IMR-90 (cell line): ENCODE measurements around the gene DIP2B. TPM values are rescaled to one million over a fixed set of nuclear protein-coding genes. Genes with fewer than 3 reads are reported as not detected.

Experiments used
- ATAC-seq: fragments of 200-7000 bp; cut with Tn5 transposase; 2 replicates; pipeline ENCODE4 v1.9.1; 2020; ENCODE audit warnings: low read depth, mild to moderate bottlenecking, moderate library complexity
- BruUV-seq: library from RNA; stranded (reverse); fragments of 400-500 nt; replicated peaks from 2 replicates; lab custom pipeline; 2021; lab: Mats Ljungman, UMichigan
- CTCF ChIA-PET: fragments of 300-600 bp; formaldehyde crosslinking; extraction: SDS; loops from one replicate; lab custom pipeline; 2021; ENCODE audit warnings: antibody characterized with exemption; lab: Yijun Ruan, JAX
- POLR2A ChIA-PET: fragments of 300-600 bp; sonication (Branson Sonifier 250); formaldehyde crosslinking; loops from one replicate; lab custom pipeline; 2022; ENCODE audit warnings: antibody characterized with exemption; ENCODE audit not compliant: unreplicated experiment; lab: Charles Lee
- DNase-seq: peaks from one replicate; pipeline ENCODE4 v3.0.0; 2013
- H2AFZ ChIP-seq: replicated peaks from 2 replicates; pipeline ENCODE3; 2013; ENCODE audit warnings: low read length, mild to moderate bottlenecking; ENCODE audit not compliant: poor library complexity
- H2AK5ac ChIP-seq: 2 replicates; pipeline ENCODE4 v1.6.1; 2013; ENCODE audit warnings: low read depth, low read length, inconsistent platforms
- H2AK9ac ChIP-seq: replicated peaks from 2 replicates; pipeline ENCODE3; 2013; ENCODE audit warnings: mild to moderate bottlenecking, low read depth, low read length, moderate library complexity; ENCODE audit not compliant: poor library complexity
- H2BK120ac ChIP-seq: 2 replicates; pipeline ENCODE4 v1.6.1; 2013; ENCODE audit warnings: low read depth, low read length, inconsistent platforms
- H2BK15ac ChIP-seq: 3 replicates; pipeline ENCODE4 v1.6.1; 2013; ENCODE audit warnings: low read depth, low read length, inconsistent platforms
- H2BK20ac ChIP-seq: 2 replicates; pipeline ENCODE4 v1.6.1; 2013; ENCODE audit warnings: low read depth, mild to moderate bottlenecking, inconsistent platforms, low read length, moderate library complexity
- H2BK5ac ChIP-seq: 2 replicates; pipeline ENCODE4 v1.6.1; 2013; ENCODE audit warnings: mild to moderate bottlenecking, low read depth, low read length, inconsistent platforms; ENCODE audit not compliant: poor library complexity, severe bottlenecking
- H3K14ac ChIP-seq: replicated peaks from 2 replicates; pipeline ENCODE4 v1.6.1; 2013; ENCODE audit warnings: low read depth, low read length, inconsistent platforms
- H3K18ac ChIP-seq: 2 replicates; pipeline ENCODE4 v1.6.1; 2013; ENCODE audit warnings: low read depth, low read length, control low read depth
- H3K23ac ChIP-seq: 2 replicates; pipeline ENCODE4 v1.6.1; 2013; ENCODE audit warnings: low read depth, low read length, inconsistent platforms
- H3K27ac ChIP-seq: 2 replicates; pipeline ENCODE4 v1.5.1; 2013; ENCODE audit warnings: mild to moderate bottlenecking, control low read depth, low read length; ENCODE audit not compliant: insufficient read depth
- H3K27me3 ChIP-seq: 2 replicates; pipeline ENCODE4 v1.6.1; 2013; ENCODE audit warnings: low read length; ENCODE audit not compliant: control insufficient read depth, insufficient read depth
- H3K36me3 ChIP-seq: 2 replicates; pipeline ENCODE4 v1.6.1; 2013; ENCODE audit warnings: low read length, mixed read lengths; ENCODE audit not compliant: control insufficient read depth, insufficient read depth
- H3K4ac ChIP-seq: 2 replicates; pipeline ENCODE4 v1.6.1; 2013; ENCODE audit warnings: low read depth, low read length, inconsistent platforms
- H3K4me1 ChIP-seq: 2 replicates; pipeline ENCODE4 v1.6.1; 2013; ENCODE audit warnings: low read length, mixed read lengths; ENCODE audit not compliant: control insufficient read depth, insufficient read depth
- H3K4me2 ChIP-seq: 2 replicates; pipeline ENCODE4 v1.6.1; 2013; ENCODE audit warnings: low read depth, mild to moderate bottlenecking, control low read depth, low read length, moderate library complexity
- H3K4me3 ChIP-seq: 2 replicates; pipeline ENCODE4 v1.5.1; 2013; ENCODE audit warnings: low read depth, mild to moderate bottlenecking, control low read depth, low read length, moderate library complexity; ENCODE audit not compliant: insufficient read depth
- H3K56ac ChIP-seq: 2 replicates; pipeline ENCODE4 v1.6.1; 2013; ENCODE audit warnings: low read length, inconsistent platforms; ENCODE audit not compliant: insufficient read depth; ENCODE audit errors: extremely low read depth
- H3K79me1 ChIP-seq, 2 experiments: 2 replicates each; pipeline ENCODE4 v1.6.1; 2013; ENCODE audit warnings: low read length in 2 of 2, inconsistent platforms in 1 of 2, low read depth in 1 of 2
- H3K9ac ChIP-seq: 2 replicates; pipeline ENCODE4 v1.6.1; 2013; ENCODE audit warnings: low read depth, low read length, control low read depth
- H3K9me1 ChIP-seq: 2 replicates; pipeline ENCODE4 v1.6.1; 2013; ENCODE audit warnings: low read length, inconsistent platforms; ENCODE audit not compliant: insufficient read depth
- H3K9me3 ChIP-seq: 2 replicates; pipeline ENCODE4 v1.6.1; 2013; ENCODE audit warnings: low read length; ENCODE audit not compliant: control insufficient read depth, insufficient read depth
- H4K20me1 ChIP-seq: 2 replicates; pipeline ENCODE4 v1.6.1; 2013; ENCODE audit warnings: low read length, inconsistent platforms; ENCODE audit not compliant: insufficient read depth
- H4K5ac ChIP-seq: 2 replicates; pipeline ENCODE4 v1.6.1; 2013; ENCODE audit warnings: mild to moderate bottlenecking, low read depth, low read length, control low read depth
- H4K8ac ChIP-seq, 2 experiments: 2 replicates each; pipeline ENCODE4 v1.6.1; 2013; ENCODE audit warnings: low read depth in 2 of 2, low read length in 2 of 2, control low read depth in 1 of 2, inconsistent platforms in 1 of 2
- H4K91ac ChIP-seq: 2 replicates; pipeline ENCODE4 v1.6.1; 2013; ENCODE audit warnings: low read depth, low read length, inconsistent platforms; ENCODE audit not compliant: insufficient read depth
- BHLHE40 ChIP-seq: fragments of 150-350 bp; IDR thresholded peaks from 2 replicates; pipeline ENCODE4 v1.6.1; 2016; ENCODE audit warnings: mild to moderate bottlenecking, low read depth, low read length
- CEBPB ChIP-seq: IDR thresholded peaks from 2 replicates; pipeline ENCODE4 v1.6.1; 2012; ENCODE audit warnings: low read depth, low read length, improper control_type of control experiment
- CHD1 ChIP-seq: IDR thresholded peaks from 2 replicates; pipeline ENCODE4 v1.6.1; 2012; ENCODE audit warnings: low read depth, low read length, improper control_type of control experiment
- FOS ChIP-seq: fragments of 150-350 bp; IDR thresholded peaks from 2 replicates; pipeline ENCODE4 v1.6.1; 2016; ENCODE audit warnings: low read depth, low read length
- MAFK ChIP-seq: IDR thresholded peaks from 2 replicates; pipeline ENCODE4 v1.6.1; 2012; ENCODE audit warnings: low read depth, low read length, improper control_type of control experiment
- MAZ ChIP-seq: IDR thresholded peaks from 2 replicates; pipeline ENCODE4 v1.6.1; 2012; ENCODE audit warnings: low read depth, mild to moderate bottlenecking, low read length, improper control_type of control experiment, moderate library complexity, borderline replicate concordance
- MXI1 ChIP-seq: IDR thresholded peaks from 2 replicates; pipeline ENCODE4 v1.6.1; 2012; ENCODE audit warnings: low read depth, mild to moderate bottlenecking, low read length, moderate library complexity, borderline replicate concordance
- NFE2L2 ChIP-seq: fragments of 150-350 bp; IDR thresholded peaks from 2 replicates; pipeline ENCODE4 v1.6.1; 2016; ENCODE audit warnings: low read depth, mild to moderate bottlenecking, low read length
- POLR2A ChIP-seq: IDR thresholded peaks from 2 replicates; pipeline ENCODE4 v1.6.1; 2012; ENCODE audit warnings: mild to moderate bottlenecking, low read depth, low read length
- RAD21 ChIP-seq: IDR thresholded peaks from 2 replicates; pipeline ENCODE4 v1.6.1; 2012; ENCODE audit warnings: low read length, improper control_type of control experiment
- RCOR1 ChIP-seq: IDR thresholded peaks from 2 replicates; pipeline ENCODE4 v1.6.1; 2012; ENCODE audit warnings: mild to moderate bottlenecking, low read length, improper control_type of control experiment; ENCODE audit not compliant: insufficient replicate concordance
- RFX5 ChIP-seq: IDR thresholded peaks from 2 replicates; pipeline ENCODE4 v1.8.0; 2012; ENCODE audit warnings: low read depth, mild to moderate bottlenecking, low read length, moderate library complexity
- SMC3 ChIP-seq: fragments of 150-350 bp; IDR thresholded peaks from 2 replicates; pipeline ENCODE4 v1.6.1; 2016; ENCODE audit warnings: low read depth, mild to moderate bottlenecking, antibody characterized with exemption, low read length, moderate library complexity
- WGBS, 2 experiments: methylation state at CpG; one replicate each; pipeline versions ENCODE4 v1.1.5 to v1.1.7; 2013; ENCODE audit warnings: missing lambda C conversion rate in 2 of 2; ENCODE audit not compliant: insufficient read length in 1 of 2; ENCODE audit errors: extremely low coverage in 2 of 2; 5-methylcytosine and 5-hydroxymethylcytosine counted together
- dilution Hi-C: fragments of 300-500 bp; cut with HindIII; formaldehyde crosslinking; loops from one replicate; pipeline ENCODE4 v1.14.3; 2018; ENCODE audit warnings: low sequenced_read_pairs; ENCODE audit not compliant: unreplicated experiment
- in situ Hi-C: fragments of 300-500 bp; cut with MboI; formaldehyde crosslinking; loops from 3 replicates; pipeline ENCODE4 v1.14.3; 2019; ENCODE audit warnings: low sequenced_read_pairs, inconsistent platforms, mixed read lengths
- intact Hi-C: fragments of 100-400 bp; cut with micrococcal nuclease; formaldehyde crosslinking; loops from 2 replicates; pipeline ENCODE4 v1.10.0; 2022
- polyA plus RNA-seq, 3 experiments: library from polyadenylated mRNA; depleted of rRNA; stranded (reverse); fragments of >200 nt; gene quantifications; 2 replicates each; pipeline ENCODE4 v1.2.3, GENCODE V29; 2012; ENCODE audit warnings: low replicate concordance in 1 of 3
- total RNA-seq: library from RNA; depleted of rRNA; stranded (reverse); fragments of >200 nt; gene quantifications from 2 replicates; pipeline ENCODE4 v1.2.3, GENCODE V29; 2012
- TF ChIP-seq, protein P1 (sequence below): conservative IDR thresholded peaks from 2 replicates; pipeline ENCODE4 v1.5.1; 2012; ENCODE audit warnings: mild to moderate bottlenecking, low read depth, low read length, improper control_type of control experiment
- TF ChIP-seq, protein P2 (sequence below): fragments of 150-350 bp; IDR thresholded peaks from 2 replicates; pipeline ENCODE4 v1.6.1; 2017; ENCODE audit warnings: mild to moderate bottlenecking, antibody characterized with exemption, low read length, low read depth
- TF ChIP-seq, protein P3 (sequence below): fragments of 150-350 bp; IDR thresholded peaks from 2 replicates; pipeline ENCODE4 v1.6.1; 2016; ENCODE audit warnings: low read depth, mild to moderate bottlenecking, low read length, moderate library complexity, borderline replicate concordance

The DIP2B gene
- total and polyA plus RNA-seq, 2 of the 4 experiments (the other 2 are of a cell fraction), result 7.7 to 12.9 TPM

DNA sequence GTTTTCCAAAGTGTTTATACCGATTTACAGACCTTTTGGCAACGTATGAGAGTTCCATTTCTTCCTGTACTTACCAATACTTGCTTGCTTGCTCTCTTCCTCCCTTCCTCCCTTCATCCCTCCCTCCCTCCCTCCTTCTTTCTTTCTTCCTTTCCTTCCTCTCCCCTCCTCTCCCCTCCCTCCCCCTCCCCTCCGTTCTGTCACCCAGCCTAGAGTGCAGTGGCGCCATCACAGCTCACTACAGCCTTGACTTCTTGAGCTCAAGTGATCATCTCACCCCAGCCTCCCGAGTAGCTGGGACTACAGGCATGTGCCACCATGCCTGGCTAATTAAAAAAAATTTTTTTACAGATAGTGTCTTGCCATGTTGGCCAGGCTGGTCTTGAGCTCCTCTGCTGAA lies 40.4 kb downstream of the DIP2B start:
- H3K27ac ChIP-seq, result no peak overlapping the region
- H2BK120ac ChIP-seq, result no peak overlapping the region
- POLR2A ChIA-PET, result no interaction called here
- no peak overlapping the region for H4K8ac ChIP-seq
- TF ChIP-seq, protein P1, sequence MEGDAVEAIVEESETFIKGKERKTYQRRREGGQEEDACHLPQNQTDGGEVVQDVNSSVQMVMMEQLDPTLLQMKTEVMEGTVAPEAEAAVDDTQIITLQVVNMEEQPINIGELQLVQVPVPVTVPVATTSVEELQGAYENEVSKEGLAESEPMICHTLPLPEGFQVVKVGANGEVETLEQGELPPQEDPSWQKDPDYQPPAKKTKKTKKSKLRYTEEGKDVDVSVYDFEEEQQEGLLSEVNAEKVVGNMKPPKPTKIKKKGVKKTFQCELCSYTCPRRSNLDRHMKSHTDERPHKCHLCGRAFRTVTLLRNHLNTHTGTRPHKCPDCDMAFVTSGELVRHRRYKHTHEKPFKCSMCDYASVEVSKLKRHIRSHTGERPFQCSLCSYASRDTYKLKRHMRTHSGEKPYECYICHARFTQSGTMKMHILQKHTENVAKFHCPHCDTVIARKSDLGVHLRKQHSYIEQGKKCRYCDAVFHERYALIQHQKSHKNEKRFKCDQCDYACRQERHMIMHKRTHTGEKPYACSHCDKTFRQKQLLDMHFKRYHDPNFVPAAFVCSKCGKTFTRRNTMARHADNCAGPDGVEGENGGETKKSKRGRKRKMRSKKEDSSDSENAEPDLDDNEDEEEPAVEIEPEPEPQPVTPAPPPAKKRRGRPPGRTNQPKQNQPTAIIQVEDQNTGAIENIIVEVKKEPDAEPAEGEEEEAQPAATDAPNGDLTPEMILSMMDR, result no peak
- TF ChIP-seq BHLHE40 (no peak), MAZ (no peak), MXI1 (no peak), RFX5 (no peak), NFE2L2 (no peak), SMC3 (no peak), MAFK (no peak), CEBPB (no peak), RAD21 (no peak), POLR2A (no peak), CHD1 (no peak), RCOR1 (no peak), FOS (no peak)
- TF ChIP-seq, protein P2, sequence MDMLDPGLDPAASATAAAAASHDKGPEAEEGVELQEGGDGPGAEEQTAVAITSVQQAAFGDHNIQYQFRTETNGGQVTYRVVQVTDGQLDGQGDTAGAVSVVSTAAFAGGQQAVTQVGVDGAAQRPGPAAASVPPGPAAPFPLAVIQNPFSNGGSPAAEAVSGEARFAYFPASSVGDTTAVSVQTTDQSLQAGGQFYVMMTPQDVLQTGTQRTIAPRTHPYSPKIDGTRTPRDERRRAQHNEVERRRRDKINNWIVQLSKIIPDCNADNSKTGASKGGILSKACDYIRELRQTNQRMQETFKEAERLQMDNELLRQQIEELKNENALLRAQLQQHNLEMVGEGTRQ, result no peak
- TF ChIP-seq, protein P3, sequence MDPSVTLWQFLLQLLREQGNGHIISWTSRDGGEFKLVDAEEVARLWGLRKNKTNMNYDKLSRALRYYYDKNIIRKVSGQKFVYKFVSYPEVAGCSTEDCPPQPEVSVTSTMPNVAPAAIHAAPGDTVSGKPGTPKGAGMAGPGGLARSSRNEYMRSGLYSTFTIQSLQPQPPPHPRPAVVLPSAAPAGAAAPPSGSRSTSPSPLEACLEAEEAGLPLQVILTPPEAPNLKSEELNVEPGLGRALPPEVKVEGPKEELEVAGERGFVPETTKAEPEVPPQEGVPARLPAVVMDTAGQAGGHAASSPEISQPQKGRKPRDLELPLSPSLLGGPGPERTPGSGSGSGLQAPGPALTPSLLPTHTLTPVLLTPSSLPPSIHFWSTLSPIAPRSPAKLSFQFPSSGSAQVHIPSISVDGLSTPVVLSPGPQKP, result no peak
- H3K56ac ChIP-seq, result no peak overlapping the region
- H4K20me1 ChIP-seq, result peaks cover 14% of the 10 kb centered on the region
- no TSS peak for BruUV-seq
- no peaks in the 10 kb centered on the region for H3K9me3 ChIP-seq
- H4K91ac ChIP-seq, result no peak overlapping the region
- H3K18ac ChIP-seq, result no peak overlapping the region
- H2AFZ ChIP-seq, result no peak overlapping the region
- H3K23ac ChIP-seq, result no peak overlapping the region
- dilution Hi-C loops, result no loop called here
- H3K4me1 ChIP-seq, result peaks cover 4% of the 10 kb centered on the region; the same call in 1 of the 2 replicates
- ATAC-seq (no peak), DNase-seq (no peak)
- no peaks in the 10 kb centered on the region; the same call in 1 of the 2 replicates for H3K36me3 ChIP-seq
- H3K4me3 ChIP-seq, result no peak overlapping the region
- CTCF ChIA-PET, result interaction anchor here (1.2 kb wide), 1 partner anchor 38 kb away, joined by 5 read pairs; no protein-coding TSS in a partner anchor
- no peaks in the 10 kb centered on the region for H3K9me1 ChIP-seq
- H2AK5ac ChIP-seq, result no peak overlapping the region
- intact Hi-C loops, result no loop called here
- no peak overlapping the region for H3K4ac ChIP-seq
- no peak overlapping the region for H3K4me2 ChIP-seq
- no peak overlapping the region for H2BK15ac ChIP-seq
- no peak overlapping the region for H2BK20ac ChIP-seq
- peaks cover 8 to 42% of the 10 kb centered on the region in 2 experiments; a peak in 3 of 4 replicates for H3K79me1 ChIP-seq
- WGBS, 2 experiments, result no CpG with 5 or more reads among the region's 5 CpGs
- no peaks in the 10 kb centered on the region for H3K27me3 ChIP-seq
- no peak overlapping the region for H3K9ac ChIP-seq
- in situ Hi-C loops, result no loop called here
- no peak overlapping the region for H4K5ac ChIP-seq
- H2AK9ac ChIP-seq, result no peak overlapping the region
- no peak overlapping the region for H2BK5ac ChIP-seq
- no peak overlapping the region for H3K14ac ChIP-seq
